NOMO-1 treated with DMSO at 0.1 percent for 48 hours (cell line): ENCODE results near the gene KCNMA1.

Experiments used
- DNase-seq: peaks from one replicate; lab custom pipeline; 2025; ENCODE audit not compliant: unreplicated experiment; lab: John Stamatoyannopoulos, UW

KCNMA1 gene

GRCh38 chr10:77383861-77384553 is 253.6 kb downstream of the KCNMA1 start:
- no peak for DNase-seq

GRCh38 chr10:77381750-77382149 is 255.9 kb downstream of the KCNMA1 start:
- DNase-seq = no peak

- DNase-seq = no peak
Measured at GRCh38 chr10:77380723-77381122, 256.9 kb downstream of the KCNMA1 start.

GRCh38 chr10:77380191-77380590 is 257.4 kb downstream of the KCNMA1 start:
- DNase-seq = peak; percentile 8

DNA sequence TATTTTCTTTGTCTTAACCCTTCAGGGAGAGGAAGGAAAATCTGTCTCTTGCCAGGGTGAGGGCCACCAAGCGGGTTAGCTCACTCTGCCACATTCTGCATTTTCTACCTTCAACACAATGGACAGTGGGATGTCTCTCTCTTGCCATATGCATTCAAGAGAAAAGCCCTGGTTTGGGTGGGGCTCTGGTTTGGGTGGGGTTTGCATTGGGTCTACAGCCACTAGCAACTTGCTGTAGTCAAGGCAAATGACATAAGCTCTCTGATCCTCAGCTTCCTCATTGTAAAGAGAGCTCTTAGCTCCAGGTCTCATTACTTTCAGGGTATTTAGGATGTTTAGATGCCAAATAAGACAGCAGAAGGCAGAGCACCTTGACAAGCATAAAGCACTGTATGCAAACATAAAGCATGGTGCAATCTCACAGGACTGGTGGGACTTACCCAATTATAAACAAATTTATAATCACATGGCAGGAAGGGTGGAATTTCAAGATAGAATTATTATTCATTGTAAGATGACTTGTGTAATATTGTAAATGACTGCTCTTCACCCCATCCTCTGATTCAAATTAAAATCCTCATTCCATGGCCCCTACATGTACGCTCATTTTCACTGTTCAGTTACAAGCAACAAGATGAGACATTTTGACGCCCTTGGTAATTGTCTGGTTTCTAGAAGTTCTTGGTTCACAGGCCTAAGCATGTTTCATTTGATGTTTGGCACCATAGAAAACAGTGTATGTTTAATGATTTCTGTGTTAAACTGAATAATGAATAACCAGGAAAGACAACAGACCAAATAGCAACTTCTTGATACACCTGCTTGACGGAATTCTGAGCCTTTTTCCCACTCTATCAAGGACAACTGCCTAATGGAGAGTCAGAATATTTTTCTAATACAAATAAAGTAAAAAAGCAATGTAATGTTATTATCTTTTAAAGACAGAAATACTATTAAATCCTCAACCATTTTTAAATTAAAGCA is 258.9 kb downstream of the KCNMA1 start:
- DNase-seq = no peak

- no peak for DNase-seq
Measured at GRCh38 chr10:77377678-77378352, 259.8 kb downstream of the KCNMA1 start.

DNA sequence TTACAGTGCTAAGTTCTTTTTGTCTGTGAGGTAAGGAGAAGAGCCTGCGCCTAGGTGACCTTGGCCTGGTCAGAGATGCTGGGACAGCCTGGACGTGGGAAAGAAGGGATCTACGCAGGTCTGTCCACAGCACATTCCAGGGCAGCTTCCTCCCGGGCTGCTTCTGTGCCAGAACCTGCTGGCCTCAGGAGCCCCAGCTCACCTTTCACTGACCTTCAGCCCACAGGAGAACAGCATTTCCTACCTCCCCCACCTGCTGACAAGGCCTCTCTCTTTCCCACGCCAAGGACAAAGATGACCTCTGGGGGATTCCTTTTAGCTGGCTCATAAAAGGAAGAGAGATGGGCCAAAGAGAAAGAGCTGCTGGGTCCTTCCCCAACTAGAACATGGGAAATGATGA is 260.6 kb downstream of the KCNMA1 start:
- no peak for DNase-seq

DNA sequence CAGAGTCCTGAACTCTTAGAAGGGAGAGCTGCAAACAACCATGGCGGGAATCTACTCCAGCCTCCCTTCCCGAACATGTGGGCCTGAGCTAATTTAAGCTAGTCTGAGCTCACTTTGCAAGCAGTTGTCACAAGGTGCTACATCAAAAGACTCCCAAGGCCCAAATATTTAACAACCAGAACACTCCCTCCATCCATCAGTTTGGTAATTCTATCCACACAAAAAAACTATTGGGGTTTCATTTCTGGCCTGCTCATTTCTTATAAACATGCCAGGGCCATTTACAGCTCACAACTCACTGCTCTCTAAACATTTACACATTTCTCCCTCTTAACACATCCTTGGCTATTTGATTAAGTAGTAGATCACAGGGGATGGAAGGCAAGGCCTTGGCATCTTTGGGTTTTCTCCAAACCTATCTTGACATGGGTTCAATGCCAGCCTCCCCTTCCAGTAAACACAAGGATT is 263.4 kb downstream of the KCNMA1 start:
- DNase-seq = no peak

GRCh38 chr10:77371848-77372799 is 265.5 kb downstream of the KCNMA1 start:
- DNase-seq = no peak

GRCh38 chr10:77371421-77371820 is 266.2 kb downstream of the KCNMA1 start:
- DNase-seq = no peak

GRCh38 chr10:77368006-77368405 is 269.6 kb downstream of the KCNMA1 start:
- no peak for DNase-seq

GRCh38 chr10:77363210-77363609 is 274.4 kb downstream of the KCNMA1 start:
- DNase-seq = no peak

DNA sequence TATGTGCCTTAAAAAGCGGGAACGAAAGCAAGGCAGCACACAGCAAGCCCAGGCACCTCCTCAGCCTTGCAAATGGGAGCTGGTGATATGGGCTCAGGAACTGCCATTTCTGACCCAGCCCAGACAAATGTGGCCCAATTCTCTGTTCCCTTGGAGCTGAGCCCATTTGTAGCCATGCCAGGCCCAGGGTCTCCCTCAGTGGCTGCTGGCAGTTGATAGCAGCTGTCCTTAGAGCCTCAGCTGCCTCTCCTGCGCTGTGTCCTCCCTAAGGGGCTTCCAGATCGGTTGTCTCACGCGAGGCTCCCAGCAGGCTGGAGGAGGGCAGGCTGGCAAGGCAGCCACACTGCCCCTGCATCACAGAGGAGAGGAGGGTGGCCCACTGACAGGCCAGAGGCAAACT is 275.8 kb downstream of the KCNMA1 start:
- DNase-seq = no peak

DNA sequence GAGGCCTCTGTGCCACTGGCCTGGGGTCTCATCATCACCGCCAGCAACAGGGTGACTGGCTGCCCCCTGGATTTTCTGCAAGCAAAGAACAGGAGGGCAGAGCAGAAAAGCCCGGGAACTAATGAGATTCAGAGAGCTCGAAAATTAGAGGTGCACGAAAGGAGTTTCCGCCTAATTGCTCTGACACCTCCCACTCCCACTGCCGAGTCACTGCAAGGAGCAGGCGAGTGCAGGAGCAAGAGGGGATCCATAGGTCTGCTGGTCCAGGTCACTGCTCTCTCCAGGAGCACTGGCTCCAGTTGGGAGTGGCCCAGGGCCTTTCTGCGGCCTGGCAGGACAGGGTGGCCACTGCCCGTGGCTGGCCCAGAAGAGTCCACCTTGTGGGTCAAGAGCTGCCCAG is 276.2 kb downstream of the KCNMA1 start:
- DNase-seq = no peak

- DNase-seq = no peak
Measured at GRCh38 chr10:77360835-77361234, 276.8 kb downstream of the KCNMA1 start.

- no peak for DNase-seq
Measured at GRCh38 chr10:77359950-77360520, 277.6 kb downstream of the KCNMA1 start.

GRCh38 chr10:77359287-77359691 is 278.3 kb downstream of the KCNMA1 start:
- DNase-seq = no peak

GRCh38 chr10:77358656-77359055 is 279.0 kb downstream of the KCNMA1 start:
- no peak for DNase-seq

DNA sequence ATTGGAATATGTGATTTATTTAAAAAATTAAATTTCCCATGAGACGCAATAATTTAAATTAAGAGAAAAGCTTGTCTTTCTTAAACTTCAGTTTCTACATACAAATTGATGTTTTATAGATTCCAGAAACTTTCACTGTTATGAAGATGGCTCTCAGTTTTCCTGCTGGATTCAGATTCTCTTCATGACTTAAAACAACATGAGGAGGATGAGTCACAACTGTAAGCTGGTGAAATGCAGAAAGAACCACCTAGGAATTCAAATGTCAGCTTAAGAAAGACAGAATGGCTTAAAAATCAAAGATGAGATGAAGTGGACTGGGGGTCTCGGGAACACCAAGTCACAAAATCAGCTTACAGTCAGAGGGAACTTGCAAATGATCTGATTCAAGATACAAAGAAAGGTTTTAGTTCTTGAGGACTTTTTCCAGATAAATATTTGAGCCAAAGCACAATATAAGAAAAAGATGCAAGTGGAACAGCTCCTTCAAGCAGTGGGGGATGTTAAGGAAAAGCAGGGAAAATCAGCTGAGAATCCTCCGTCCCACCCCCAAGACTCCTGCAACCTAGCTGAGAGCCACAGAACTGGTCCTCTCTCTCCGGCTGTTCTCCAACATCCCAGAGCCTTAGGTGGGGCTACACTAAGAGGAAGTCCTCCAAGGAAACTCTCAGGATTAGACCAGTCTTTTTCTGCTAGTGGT is 279.8 kb downstream of the KCNMA1 start:
- DNase-seq = no peak
